KMS-11 (cell line): Measurements from ENCODE around the gene FRMD4A.

Source experiments
- H2AFZ ChIP-seq: fragments of 200-600 bp; sonication (generic); 2 replicates; pipeline ENCODE4 v1.6.1; 2016; ENCODE audit warnings: antibody characterized with exemption, mixed run types, low read depth
- H3K27ac ChIP-seq: fragments of 200-600 bp; sonication (generic); 2 replicates; pipeline ENCODE4 v1.6.1; 2016; ENCODE audit warnings: mild to moderate bottlenecking, mixed run types
- H3K27me3 ChIP-seq: fragments of 200-600 bp; sonication (generic); 2 replicates; pipeline ENCODE4 v1.6.1; 2017; ENCODE audit warnings: mild to moderate bottlenecking, low read depth, mixed run types, moderate library complexity; ENCODE audit not compliant: insufficient read depth
- H3K36me3 ChIP-seq: fragments of 200-600 bp; sonication (generic); 2 replicates; pipeline ENCODE4 v1.6.1; 2017; ENCODE audit warnings: mild to moderate bottlenecking, mixed run types; ENCODE audit not compliant: insufficient read depth
- H3K4me1 ChIP-seq: fragments of 200-600 bp; sonication (generic); 2 replicates; pipeline ENCODE4 v1.6.1; 2016; ENCODE audit warnings: mild to moderate bottlenecking, low read depth, mixed run types; ENCODE audit not compliant: poor library complexity, severe bottlenecking
- H3K4me2 ChIP-seq: fragments of 200-600 bp; sonication (generic); 2 replicates; pipeline ENCODE4 v1.7.0; 2016; ENCODE audit warnings: mild to moderate bottlenecking, mixed run types
- H3K4me3 ChIP-seq: fragments of 200-600 bp; sonication (generic); IDR thresholded peaks from 2 replicates; pipeline ENCODE4 v1.6.1; 2017; ENCODE audit warnings: low read depth, low read length, mixed read lengths; ENCODE audit not compliant: insufficient read depth
- H3K79me2 ChIP-seq: fragments of 200-600 bp; sonication (generic); 2 replicates; pipeline ENCODE4 v1.6.1; 2016; ENCODE audit warnings: low read depth, mixed run types; ENCODE audit not compliant: insufficient read depth
- H3K9ac ChIP-seq: fragments of 200-600 bp; sonication (generic); 2 replicates; pipeline ENCODE4 v1.6.1; 2016; ENCODE audit warnings: mild to moderate bottlenecking, mixed run types
- H4K20me1 ChIP-seq: fragments of 200-600 bp; sonication (generic); 2 replicates; pipeline ENCODE4 v1.6.1; 2016; ENCODE audit warnings: mild to moderate bottlenecking, mixed run types; ENCODE audit not compliant: insufficient read depth
- TF ChIP-seq, protein P1 (sequence below): fragments of 200-600 bp; sonication (generic); conservative IDR thresholded peaks from 2 replicates; pipeline ENCODE4 v1.6.1; 2017; ENCODE audit warnings: low read depth, mild to moderate bottlenecking, antibody characterized with exemption, low read length, moderate library complexity, mixed read lengths

Gene FRMD4A

DNA sequence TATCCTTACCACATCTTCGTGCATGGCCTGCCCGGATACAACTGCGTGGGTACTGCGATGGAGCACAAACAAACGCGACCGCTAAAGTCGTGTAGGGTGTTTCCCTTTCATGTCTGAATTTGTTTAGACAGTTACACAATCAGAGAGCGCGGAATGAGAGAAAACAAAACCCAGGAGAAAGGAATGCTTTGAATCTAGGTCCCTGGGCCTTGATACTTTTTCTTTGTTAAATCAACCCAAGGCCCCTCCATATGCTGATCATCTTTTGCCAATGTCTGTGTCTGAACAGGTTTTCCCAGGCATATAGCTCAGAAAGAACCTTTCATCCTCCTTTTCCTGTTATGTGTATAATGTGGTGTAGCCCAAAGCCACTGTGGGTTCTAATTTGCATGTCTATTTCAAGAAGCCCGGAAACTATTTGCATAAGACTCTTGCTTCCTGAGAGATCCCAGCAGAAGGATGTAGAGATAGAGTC is 145.8 kb downstream of the FRMD4A start:
- Histone ChIP-seq H4K20me1 (no peaks in the 10 kb centered on the region), H3K27me3 (no peaks in the 10 kb centered on the region), H3K4me2 (no peak overlapping the region), H3K79me2 (no peaks in the 10 kb centered on the region), H3K9ac (peak overlapping the region; percentile 43; the same call in 1 of the 2 replicates), H3K4me3 (no peak overlapping the region), H3K27ac (peak overlapping the region; percentile 57; the same call in 1 of the 2 replicates), H2AFZ (no peak overlapping the region), H3K36me3 (no peaks in the 10 kb centered on the region), H3K4me1 (no peaks in the 10 kb centered on the region)
- TF ChIP-seq, protein P1, sequence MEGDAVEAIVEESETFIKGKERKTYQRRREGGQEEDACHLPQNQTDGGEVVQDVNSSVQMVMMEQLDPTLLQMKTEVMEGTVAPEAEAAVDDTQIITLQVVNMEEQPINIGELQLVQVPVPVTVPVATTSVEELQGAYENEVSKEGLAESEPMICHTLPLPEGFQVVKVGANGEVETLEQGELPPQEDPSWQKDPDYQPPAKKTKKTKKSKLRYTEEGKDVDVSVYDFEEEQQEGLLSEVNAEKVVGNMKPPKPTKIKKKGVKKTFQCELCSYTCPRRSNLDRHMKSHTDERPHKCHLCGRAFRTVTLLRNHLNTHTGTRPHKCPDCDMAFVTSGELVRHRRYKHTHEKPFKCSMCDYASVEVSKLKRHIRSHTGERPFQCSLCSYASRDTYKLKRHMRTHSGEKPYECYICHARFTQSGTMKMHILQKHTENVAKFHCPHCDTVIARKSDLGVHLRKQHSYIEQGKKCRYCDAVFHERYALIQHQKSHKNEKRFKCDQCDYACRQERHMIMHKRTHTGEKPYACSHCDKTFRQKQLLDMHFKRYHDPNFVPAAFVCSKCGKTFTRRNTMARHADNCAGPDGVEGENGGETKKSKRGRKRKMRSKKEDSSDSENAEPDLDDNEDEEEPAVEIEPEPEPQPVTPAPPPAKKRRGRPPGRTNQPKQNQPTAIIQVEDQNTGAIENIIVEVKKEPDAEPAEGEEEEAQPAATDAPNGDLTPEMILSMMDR: no peak

DNA sequence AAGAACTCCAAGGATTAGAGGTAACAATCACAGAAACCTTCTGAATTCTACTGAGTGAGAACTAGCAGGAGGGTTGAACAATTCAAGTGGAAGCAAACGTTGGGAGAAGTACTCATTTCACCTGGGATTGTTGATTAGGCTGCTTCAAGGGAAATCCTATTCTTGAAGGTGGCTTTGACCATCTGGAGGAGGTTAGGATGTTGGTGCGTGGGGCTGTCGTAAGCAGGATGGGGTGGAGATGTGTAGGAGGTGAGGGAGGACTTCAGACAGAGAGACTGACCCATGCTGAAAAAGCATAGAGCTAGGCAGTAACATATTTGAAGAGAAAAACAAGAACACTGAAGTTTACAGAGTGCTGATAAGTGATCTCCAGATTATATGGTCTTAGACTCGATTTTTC is 147.9 kb downstream of the FRMD4A start:
- H2AFZ ChIP-seq: no peak overlapping the region
- H3K27me3 ChIP-seq: no peaks in the 10 kb centered on the region
- H3K9ac ChIP-seq: no peak overlapping the region
- no peaks in the 10 kb centered on the region for H3K79me2 ChIP-seq
- H3K27ac ChIP-seq: no peak overlapping the region
- H3K4me2 ChIP-seq: no peak overlapping the region
- no peaks in the 10 kb centered on the region for H3K4me1 ChIP-seq
- no peak overlapping the region for H3K4me3 ChIP-seq
- TF ChIP-seq, protein P1: no peak
- no peaks in the 10 kb centered on the region for H3K36me3 ChIP-seq
- H4K20me1 ChIP-seq: no peaks in the 10 kb centered on the region

DNA sequence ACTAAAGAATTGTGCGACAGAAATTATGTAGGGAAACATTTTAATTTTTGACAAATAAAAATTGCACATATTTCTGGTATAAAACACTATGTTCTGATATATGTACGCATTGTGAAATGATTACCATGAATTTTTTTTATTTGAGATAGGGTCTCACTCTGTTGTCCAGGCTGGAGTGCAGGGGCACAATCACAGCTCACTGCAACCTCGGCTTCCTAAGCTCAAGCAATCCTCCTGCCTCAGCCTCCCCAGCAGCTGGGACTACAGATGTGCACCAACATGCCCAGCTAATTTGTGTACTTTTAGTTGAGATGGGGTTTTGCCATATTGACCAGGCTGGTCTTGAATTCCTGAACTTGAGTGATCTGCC is 149.2 kb downstream of the FRMD4A start:
- H3K36me3 ChIP-seq: no peaks in the 10 kb centered on the region
- no peak overlapping the region for H3K4me3 ChIP-seq
- H2AFZ ChIP-seq: no peak overlapping the region
- no peaks in the 10 kb centered on the region for H3K79me2 ChIP-seq
- H3K27ac ChIP-seq: no peak overlapping the region
- no peak overlapping the region for H3K4me2 ChIP-seq
- H3K9ac ChIP-seq: no peak overlapping the region
- no peaks in the 10 kb centered on the region for H3K4me1 ChIP-seq
- H4K20me1 ChIP-seq: no peaks in the 10 kb centered on the region
- TF ChIP-seq, protein P1: no peak
- H3K27me3 ChIP-seq: no peaks in the 10 kb centered on the region

DNA sequence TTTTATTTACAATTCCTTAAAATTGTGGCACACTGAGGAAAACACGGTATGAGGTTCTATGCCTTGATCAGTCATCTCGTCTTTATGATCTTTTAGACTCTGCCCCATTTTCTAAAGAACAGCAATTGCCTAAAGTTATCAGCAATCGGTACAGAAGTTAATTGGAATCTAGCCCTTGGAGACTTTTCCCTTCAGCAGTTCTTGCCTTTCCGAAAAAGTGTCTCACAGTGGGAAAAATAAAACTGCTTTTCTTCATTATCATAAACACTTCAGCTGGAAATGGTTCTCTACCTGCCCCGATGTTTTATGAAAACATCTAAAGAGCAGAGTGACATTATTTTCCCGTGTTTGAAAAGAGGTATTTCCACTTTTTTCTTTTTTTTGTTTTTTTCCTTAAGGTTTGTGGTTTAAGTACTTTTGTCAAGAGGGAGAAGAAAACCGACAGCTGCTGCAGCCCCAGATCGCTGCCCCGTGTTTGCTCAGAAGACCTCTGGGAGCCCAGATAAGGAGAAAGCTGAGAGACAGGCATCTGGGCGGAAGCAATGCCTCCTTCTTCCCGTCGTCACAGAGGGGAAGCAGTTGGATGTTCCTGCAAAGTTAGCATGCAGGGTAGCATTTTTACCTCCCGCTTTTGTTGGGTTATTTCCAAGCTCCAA is 149.7 kb downstream of the FRMD4A start:
- Histone ChIP-seq H3K27me3 (no peaks in the 10 kb centered on the region), H3K27ac (no peak overlapping the region), H3K4me3 (no peak overlapping the region), H3K4me1 (no peaks in the 10 kb centered on the region), H3K79me2 (no peaks in the 10 kb centered on the region), H3K9ac (no peak overlapping the region), H2AFZ (no peak overlapping the region), H3K36me3 (no peaks in the 10 kb centered on the region), H4K20me1 (no peaks in the 10 kb centered on the region), H3K4me2 (no peak overlapping the region)
- TF ChIP-seq, protein P1: no peak
